IPS-20b (cell line): Measurements from ENCODE around the gene ARSA.

Experiments used
- H3K27ac ChIP-seq: one replicate; pipeline ENCODE4 v1.5.1; 2013; ENCODE audit warnings: low read length
- H3K27me3 ChIP-seq: 2 replicates; pipeline ENCODE4 v1.6.1; 2013; ENCODE audit warnings: mild to moderate bottlenecking, low read length, inconsistent platforms; ENCODE audit not compliant: insufficient read depth
- H3K36me3 ChIP-seq: 2 replicates; pipeline ENCODE4 v1.6.1; 2013; ENCODE audit warnings: low read depth, mild to moderate bottlenecking, inconsistent platforms, low read length, moderate library complexity; ENCODE audit not compliant: insufficient read depth
- H3K4me1 ChIP-seq: 2 replicates; pipeline ENCODE4 v1.6.1; 2013; ENCODE audit warnings: mild to moderate bottlenecking, control low read depth, inconsistent platforms, low read length, moderate library complexity; ENCODE audit not compliant: insufficient read depth
- H3K4me3 ChIP-seq: 2 replicates; pipeline ENCODE4 v1.5.1; 2013; ENCODE audit warnings: mild to moderate bottlenecking, low read length, inconsistent platforms
- H3K9ac ChIP-seq: 2 replicates; pipeline ENCODE4 v1.6.1; 2013; ENCODE audit warnings: low read depth, mild to moderate bottlenecking, inconsistent platforms, low read length, moderate library complexity
- H3K9me3 ChIP-seq: 2 replicates; pipeline ENCODE4 v1.6.1; 2013; ENCODE audit warnings: mild to moderate bottlenecking, low read depth, low read length, inconsistent platforms; ENCODE audit not compliant: insufficient read depth

The ARSA gene

DNA sequence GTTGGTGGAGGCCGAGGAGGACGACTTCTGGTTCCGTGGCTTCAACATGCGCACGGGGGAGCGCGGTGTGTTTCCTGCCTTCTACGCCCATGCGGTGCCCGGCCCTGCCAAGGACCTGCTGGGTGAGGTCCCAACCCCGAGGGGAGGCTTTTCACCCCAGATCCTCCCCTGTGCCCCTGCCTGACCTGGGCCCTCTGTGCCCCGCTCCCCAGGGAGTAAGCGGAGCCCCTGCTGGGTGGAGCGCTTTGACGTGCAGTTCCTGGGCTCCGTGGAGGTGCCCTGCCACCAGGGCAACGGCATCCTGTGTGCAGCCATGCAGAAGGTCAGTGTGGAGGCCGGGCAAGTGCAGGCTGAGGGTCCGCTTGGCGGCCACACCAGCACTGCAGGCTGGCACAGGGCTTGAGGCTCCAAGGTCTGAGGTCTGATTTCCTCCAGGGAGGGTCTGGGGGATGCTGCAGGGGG, 22.3 kb downstream of the ARSA start:
- no peak overlapping the region for H3K9ac ChIP-seq
- no peaks in the 10 kb centered on the region for H3K36me3 ChIP-seq
- H3K27ac ChIP-seq: no peak overlapping the region
- no peaks in the 10 kb centered on the region for H3K4me1 ChIP-seq
- no peaks in the 10 kb centered on the region for H3K9me3 ChIP-seq
- H3K27me3 ChIP-seq: peaks cover 74% of the 10 kb centered on the region
- H3K4me3 ChIP-seq: no peak overlapping the region

DNA sequence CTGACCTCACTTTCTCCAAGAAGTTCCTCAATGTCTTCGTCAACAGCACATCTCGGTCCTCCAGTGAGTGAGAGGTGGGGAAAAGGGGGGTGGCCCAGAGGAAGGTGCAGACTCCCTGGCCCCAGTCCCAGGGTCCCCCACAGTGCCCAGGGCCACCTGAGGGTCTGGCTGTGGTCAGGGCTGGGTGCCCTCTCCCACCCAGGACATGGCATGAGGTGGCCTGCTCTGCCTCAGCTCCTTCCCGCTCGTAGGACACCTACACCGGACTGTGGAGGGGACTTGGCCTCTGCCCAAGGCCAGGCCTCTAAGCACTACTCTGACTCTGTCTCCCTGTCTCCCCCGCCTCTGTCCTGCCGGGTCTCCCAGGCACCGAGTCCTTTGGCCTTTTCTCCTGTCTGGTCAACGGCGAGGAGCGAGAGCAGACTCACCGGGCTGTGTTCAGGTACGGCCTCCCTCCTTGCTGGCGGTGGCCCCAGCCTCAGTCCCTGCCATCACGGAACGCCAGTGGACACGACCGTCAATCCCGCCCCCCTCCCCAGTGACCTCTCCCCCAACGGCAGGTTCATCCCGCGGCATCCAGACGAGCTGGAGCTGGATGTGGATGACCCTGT, 22.8 kb downstream of the ARSA start:
- H3K27me3 ChIP-seq: peaks cover 74% of the 10 kb centered on the region
- H3K9me3 ChIP-seq: no peaks in the 10 kb centered on the region
- H3K4me3 ChIP-seq: no peak overlapping the region
- H3K27ac ChIP-seq: no peak overlapping the region
- H3K4me1 ChIP-seq: no peaks in the 10 kb centered on the region
- H3K9ac ChIP-seq: no peak overlapping the region
- no peaks in the 10 kb centered on the region for H3K36me3 ChIP-seq

DNA sequence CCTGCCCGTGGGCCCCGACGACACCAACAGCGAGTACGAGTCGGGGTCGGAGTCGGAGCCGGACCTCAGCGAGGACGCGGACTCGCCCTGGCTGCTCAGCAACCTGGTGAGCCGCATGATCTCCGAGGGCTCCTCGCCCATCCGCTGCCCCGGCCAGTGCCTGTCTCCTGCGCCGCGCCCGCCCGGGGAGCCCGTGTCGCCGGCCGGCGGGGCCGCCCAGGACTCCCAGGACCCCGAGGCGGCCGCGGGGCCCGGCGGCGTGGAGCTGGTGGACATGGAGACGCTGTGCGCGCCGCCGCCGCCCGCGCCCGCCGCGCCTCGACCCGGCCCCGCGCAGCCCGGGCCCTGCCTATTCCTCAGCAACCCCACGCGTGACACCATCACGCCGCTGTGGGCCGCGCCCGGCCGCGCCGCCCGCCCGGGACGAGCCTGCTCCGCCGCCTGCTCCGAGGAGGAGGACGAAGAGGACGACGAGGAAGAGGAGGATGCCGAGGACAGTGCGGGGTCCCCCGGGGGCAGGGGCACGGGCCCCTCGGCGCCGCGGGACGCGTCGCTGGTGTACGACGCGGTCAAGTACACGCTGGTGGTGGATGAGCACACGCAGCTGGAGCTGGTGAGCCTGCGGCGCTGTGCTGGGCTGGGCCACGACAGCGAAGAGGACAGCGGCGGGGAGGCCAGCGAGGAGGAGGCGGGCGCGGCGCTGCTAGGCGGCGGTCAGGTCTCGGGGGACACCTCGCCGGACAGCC, 23.5 kb downstream of the ARSA start:
- no peak overlapping the region for H3K9ac ChIP-seq
- peaks cover 81% of the 10 kb centered on the region for H3K27me3 ChIP-seq
- no peaks in the 10 kb centered on the region for H3K9me3 ChIP-seq
- H3K4me1 ChIP-seq: no peaks in the 10 kb centered on the region
- H3K4me3 ChIP-seq: no peak overlapping the region
- H3K27ac ChIP-seq: no peak overlapping the region
- no peaks in the 10 kb centered on the region for H3K36me3 ChIP-seq

DNA sequence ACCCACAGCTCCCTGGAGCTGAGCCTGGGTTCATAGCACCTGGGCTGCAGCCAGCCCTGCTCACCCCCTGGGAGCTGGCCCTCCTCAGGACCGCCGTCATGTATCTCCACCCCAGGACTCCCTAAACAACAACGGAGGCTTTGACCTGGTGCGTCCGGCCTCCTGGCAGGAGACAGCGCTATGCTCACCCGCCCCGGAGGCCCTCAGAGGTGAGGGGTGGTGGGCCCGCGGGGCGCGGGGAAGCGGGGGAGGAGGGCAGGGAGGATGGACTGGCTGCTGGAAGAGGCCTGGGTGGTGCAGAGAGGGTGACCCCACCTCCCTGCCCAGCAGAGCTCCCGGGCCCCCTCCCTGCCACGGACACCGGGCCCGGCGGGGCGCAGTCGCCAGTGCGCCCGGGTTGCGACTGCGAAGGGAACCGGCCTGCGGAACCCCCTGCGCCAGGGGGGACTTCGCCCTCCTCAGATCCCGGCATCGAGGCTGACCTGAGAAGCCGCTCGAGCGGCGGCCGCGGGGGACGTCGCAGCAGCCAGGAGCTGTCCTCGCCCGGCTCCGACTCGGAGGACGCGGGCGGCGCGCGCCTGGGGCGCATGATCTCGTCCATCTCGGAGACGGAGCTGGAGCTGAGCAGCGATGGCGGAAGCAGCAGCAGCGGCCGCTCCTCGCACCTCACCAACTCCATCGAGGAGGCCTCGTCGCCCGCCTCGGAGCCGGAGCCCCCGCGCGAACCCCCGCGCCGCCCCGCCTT, 24.3 kb downstream of the ARSA start:
- H3K27ac ChIP-seq: no peak overlapping the region
- no peak overlapping the region for H3K9ac ChIP-seq
- H3K4me3 ChIP-seq: no peak overlapping the region
- H3K36me3 ChIP-seq: no peaks in the 10 kb centered on the region
- peaks cover 85% of the 10 kb centered on the region for H3K27me3 ChIP-seq
- H3K9me3 ChIP-seq: no peaks in the 10 kb centered on the region
- H3K4me1 ChIP-seq: no peaks in the 10 kb centered on the region

DNA sequence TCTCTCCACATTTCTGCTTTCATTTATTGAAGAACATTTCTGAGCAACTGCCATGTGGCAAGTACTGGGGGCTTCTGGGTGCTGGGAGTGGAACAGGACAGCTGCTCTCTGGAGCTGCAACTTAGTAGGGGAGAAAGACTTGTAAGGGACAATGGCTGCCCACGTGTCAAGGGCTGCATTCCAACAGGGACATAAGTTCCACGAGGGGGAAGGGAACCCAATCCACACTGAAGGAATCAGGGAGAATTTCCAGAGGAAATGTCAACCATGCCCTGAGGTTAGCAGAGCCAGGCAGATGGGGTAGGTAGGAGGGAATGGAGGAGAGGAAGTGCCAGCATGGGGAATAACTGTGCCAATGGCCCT, 25.6 kb downstream of the ARSA start:
- Histone ChIP-seq H3K4me3 (no peak overlapping the region), H3K36me3 (no peaks in the 10 kb centered on the region), H3K27ac (no peak overlapping the region), H3K4me1 (no peaks in the 10 kb centered on the region), H3K9me3 (no peaks in the 10 kb centered on the region), H3K27me3 (peaks cover 91% of the 10 kb centered on the region), H3K9ac (no peak overlapping the region)

DNA sequence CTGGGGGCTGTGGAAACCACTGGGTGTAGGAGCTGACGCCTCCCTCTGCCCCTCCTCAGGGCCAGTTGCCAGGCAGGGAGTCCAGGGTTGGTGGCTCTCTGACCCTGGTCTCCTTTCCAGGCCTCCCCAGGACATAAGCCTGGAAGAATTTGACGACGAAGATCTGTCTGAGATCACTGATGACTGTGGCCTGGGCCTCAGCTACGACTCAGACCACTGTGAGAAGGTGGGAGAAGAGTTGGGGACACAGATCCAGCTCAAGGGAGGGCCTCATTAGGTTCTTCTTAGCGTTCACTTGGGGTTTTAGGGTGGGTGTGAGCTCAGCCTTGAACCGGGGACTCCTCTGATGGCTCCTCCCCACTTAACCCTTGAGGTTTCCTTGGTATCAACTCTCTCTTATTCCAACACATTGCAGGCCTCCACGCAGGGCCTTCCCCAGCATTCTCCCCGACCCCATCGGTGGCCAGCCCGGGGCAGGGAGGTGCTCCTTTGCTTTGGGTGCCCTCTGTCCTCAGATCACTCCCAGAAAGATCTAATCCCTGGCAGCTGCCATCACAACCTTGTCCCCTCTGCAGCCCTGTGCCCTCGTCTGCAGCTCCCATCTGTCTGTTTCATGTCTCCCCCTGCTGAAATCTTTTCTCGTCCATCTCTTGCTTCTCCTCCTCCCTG, 26.1 kb downstream of the ARSA start:
- H3K27ac ChIP-seq: no peak overlapping the region
- H3K9ac ChIP-seq: no peak overlapping the region
- no peaks in the 10 kb centered on the region for H3K9me3 ChIP-seq
- no peaks in the 10 kb centered on the region for H3K4me1 ChIP-seq
- peaks cover 91% of the 10 kb centered on the region for H3K27me3 ChIP-seq
- no peaks in the 10 kb centered on the region for H3K36me3 ChIP-seq
- H3K4me3 ChIP-seq: no peak overlapping the region

DNA sequence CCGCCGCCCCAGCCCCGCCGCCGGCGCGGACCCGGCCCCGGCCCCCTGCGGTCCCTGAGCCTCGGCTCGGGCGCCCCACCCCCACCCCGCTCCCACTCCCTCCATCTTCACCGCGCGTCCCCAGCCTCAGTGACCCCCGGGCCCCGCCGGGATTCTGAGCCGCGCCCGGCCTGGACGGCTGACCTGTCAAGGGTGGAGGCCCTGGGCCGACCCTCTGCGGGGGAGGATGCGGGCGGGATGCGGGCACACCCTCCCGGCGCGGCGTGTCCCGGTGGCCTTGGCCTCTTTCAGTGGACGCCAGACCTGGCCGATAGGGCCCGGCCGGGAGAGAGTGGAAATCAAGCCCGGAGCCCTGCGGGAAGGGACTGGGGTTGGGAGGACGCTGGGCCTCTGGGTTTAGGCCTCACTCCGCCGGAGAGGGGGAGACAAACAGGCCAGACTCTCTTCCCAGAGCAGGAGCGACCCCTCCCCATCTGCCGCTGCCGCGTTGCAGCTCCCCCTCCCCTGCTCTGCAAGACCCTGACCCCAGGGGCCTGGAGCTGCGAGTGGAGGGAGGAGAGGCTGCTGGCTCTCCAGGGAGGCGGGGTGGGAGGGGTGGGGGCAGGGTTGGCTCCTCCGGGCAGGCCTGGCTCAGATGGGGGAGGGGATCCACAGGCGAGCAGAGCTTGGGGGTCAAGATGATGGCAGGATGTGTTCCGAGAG, 26.8 kb downstream of the ARSA start:
- Histone ChIP-seq H3K27me3 (peaks cover 92% of the 10 kb centered on the region), H3K9ac (no peak overlapping the region), H3K4me3 (peak overlapping the region; percentile 58; the same call in 1 of the 2 replicates), H3K36me3 (no peaks in the 10 kb centered on the region), H3K9me3 (no peaks in the 10 kb centered on the region), H3K27ac (no peak overlapping the region), H3K4me1 (no peaks in the 10 kb centered on the region)

DNA sequence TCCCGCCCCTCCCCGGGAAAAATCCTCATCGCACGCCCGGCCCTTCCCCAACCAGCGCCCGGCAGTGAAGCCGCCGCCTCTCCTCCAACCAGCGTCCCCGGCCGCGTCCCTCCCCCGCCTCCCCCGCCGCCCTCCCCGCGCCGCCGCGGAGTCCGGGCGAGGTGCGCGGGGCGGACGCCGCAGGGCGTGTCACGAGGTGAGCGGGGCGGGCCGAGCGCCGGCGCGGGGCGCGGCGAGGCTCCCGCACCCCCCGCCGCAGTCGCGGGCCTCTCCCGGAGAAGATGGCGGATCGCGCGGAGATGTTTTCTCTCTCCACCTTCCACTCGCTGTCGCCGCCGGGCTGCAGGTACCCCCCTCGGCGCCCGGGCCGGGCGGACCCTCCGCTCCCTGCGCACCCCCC, 27.4 kb downstream of the ARSA start, which contains the start of gene MAPK8IP2:
Gene MAPK8IP2, plus strand, starts transcription at position 256 of the 400 bp plus-strand sequence. Its CDS starts 26 bp downstream, at position 282.
- Histone ChIP-seq H3K9ac (no peak within 1 kb of the TSS), H3K9me3 (no peaks in the 10 kb centered on the region), H3K4me1 (no peaks in the 10 kb centered on the region), H3K36me3 (no peaks in the 10 kb centered on the region), H3K4me3 (peak within 1 kb of the TSS; percentile 58; the same call in 1 of the 2 replicates), H3K27ac (no peak within 1 kb of the TSS), H3K27me3 (peaks cover 87% of the 10 kb centered on the region)

DNA sequence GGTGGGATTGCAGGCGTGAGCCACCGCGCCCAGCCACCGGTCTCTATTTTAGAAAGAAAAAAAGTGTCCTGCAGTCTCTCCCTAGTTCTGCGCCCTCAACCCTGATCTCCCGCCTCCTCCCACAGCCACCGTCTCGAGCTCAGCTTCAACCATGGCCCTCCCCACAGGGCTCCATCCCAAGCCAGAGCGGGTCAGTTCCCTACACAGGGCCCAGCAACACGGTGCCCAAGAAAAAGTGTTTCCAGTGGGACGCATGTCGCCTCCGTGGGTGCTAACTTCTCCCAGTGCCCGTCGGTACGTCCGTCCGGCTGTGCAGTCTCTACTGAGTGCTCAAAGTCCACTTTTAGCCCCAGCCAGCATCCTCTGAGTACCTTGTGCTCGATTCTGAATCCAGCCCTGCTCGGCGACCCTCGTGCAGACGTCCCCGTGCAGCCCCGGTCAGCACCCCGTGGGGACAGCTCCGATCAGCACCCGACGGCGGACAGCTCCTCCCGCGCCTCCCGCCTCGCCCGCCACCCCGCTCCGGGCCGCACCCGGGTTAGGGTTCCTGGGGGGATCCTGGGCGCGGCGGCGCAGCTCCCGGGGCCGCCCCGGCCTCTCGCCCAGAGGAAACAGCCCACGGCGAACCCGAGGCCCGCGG, 28.0 kb downstream of the ARSA start:
- Histone ChIP-seq H3K27ac (no peak overlapping the region), H3K4me1 (no peaks in the 10 kb centered on the region), H3K36me3 (no peaks in the 10 kb centered on the region), H3K4me3 (no peak overlapping the region; the same call in 1 of the 2 replicates), H3K9ac (no peak overlapping the region), H3K27me3 (peaks cover 80% of the 10 kb centered on the region), H3K9me3 (no peaks in the 10 kb centered on the region)

GRCh38 chr22:50597097-50597496, 30.9 kb downstream of the ARSA start:
- H3K27me3 ChIP-seq: peaks cover 52% of the 10 kb centered on the region
- H3K4me3 ChIP-seq: no peak overlapping the region
- H3K4me1 ChIP-seq: no peaks in the 10 kb centered on the region
- H3K9me3 ChIP-seq: no peaks in the 10 kb centered on the region
- no peaks in the 10 kb centered on the region for H3K36me3 ChIP-seq
- H3K27ac ChIP-seq: no peak overlapping the region
- no peak overlapping the region for H3K9ac ChIP-seq

DNA sequence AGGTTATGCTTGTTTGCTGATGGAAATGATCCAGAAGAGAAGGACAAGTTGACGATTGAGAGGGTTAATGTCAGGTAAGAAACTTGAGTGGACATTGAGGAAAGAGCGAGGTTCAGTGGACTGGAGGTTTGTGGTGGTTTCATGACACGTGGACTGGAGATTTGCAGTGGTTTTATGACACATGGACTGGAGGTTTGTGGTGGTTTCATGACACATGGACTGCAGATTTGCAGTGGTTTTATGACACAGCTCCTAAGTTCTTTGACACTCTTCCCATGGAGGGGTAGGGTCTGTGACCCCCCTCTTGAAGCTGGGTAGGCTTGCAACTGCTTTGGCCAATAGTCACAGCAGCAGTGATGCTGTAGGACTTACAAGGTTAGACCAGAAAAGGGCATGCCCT, 32.8 kb downstream of the ARSA start:
- Histone ChIP-seq H3K9ac (no peak overlapping the region), H3K9me3 (no peaks in the 10 kb centered on the region), H3K36me3 (no peaks in the 10 kb centered on the region), H3K4me1 (no peaks in the 10 kb centered on the region), H3K27ac (no peak overlapping the region), H3K4me3 (no peak overlapping the region), H3K27me3 (peaks cover 39% of the 10 kb centered on the region)
